ENCODE data around the gene MGARP.
"Not testable (repeated sequence)": the region's sequence is repeated elsewhere in the genome, so short reads cannot be mapped to it uniquely, and the experiment has no call there.

The MGARP gene

DNA sequence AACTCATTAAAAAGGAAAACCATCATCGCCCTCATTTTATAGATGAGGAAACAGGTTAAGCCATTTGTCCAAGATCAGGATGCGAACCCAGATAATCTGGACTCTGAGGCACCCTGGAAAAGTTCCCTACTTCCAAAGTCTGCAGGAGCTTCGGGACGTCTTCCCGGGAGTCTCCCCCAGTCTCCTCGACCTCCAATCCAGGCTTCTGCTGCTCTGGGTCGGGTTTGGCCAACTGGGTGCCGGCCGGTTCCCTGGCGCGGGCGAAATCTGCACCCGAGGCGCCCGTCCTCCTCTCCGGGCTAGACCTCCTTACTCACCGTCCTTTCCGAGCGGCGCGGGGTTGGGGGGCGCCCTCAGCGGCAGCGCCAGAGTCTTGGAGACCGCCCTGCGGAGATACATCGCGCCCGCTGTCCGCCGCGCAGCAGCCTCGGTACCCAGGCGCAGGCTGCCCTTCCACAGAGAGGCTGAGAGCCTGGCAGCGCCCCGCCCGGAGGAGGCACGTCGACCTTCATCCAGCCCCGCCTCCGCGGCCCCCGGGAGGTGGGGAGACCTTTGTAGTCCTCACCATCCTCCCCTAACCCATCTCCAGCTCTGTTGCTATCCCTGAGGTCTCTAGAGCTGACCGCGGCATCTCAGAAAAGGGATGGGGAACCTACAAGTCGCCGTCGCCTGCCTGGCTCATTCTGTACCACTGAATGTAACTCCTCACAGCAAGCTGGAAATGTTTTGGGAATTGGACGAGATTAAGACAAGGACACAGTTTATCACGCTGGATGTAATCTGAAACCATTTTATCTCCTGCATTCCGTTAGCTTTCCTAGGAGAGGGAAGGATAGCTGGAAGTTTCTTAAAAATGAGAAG is at the start of gene MGARP:
TSS of gene MGARP (minus strand) at position 466 of the 861 bp plus-strand sequence. CDS start at position 399, 67 bp downstream.
- peaks cover 7 to 9% of the 10 kb centered on the region in 2 donors for H3K36me3 Mint-ChIP-seq
- H3K27ac Mint-ChIP-seq: peak within 1 kb of the TSS; percentile 33
- H3K4me3 Mint-ChIP-seq: peak within 1 kb of the TSS; percentile 84 to 93
- peaks cover 4 to 6% of the 10 kb centered on the region in 2 donors for H3K9me3 Mint-ChIP-seq
- H3K4me1 Mint-ChIP-seq: peaks cover 14 to 21% of the 10 kb centered on the region in 2 donors
- H3K27me3 Mint-ChIP-seq: peaks cover 27 to 30% of the 10 kb centered on the region in 2 donors
- ATAC-seq (replicated peaks) (peak; percentile 81 to 90), DNase-seq (peak; percentile 25)

GRCh38 chr4:139329665-139330200 is 49.7 kb upstream of the MGARP start:
- no peak for ATAC-seq (replicated peaks)
- DNase-seq: no peak
- no peaks in the 10 kb centered on the region for H3K9me3 Mint-ChIP-seq
- H3K27ac Mint-ChIP-seq: peak overlapping the region; percentile 25
- no peaks in the 10 kb centered on the region for H3K27me3 Mint-ChIP-seq
- peaks cover 18 to 34% of the 10 kb centered on the region in 2 donors for H3K36me3 Mint-ChIP-seq
- H3K4me3 Mint-ChIP-seq: no peak overlapping the region
- peaks cover 14 to 27% of the 10 kb centered on the region in 2 donors for H3K4me1 Mint-ChIP-seq

- H3K9me3 Mint-ChIP-seq: peaks cover 0 to 1% of the 10 kb centered on the region in 2 donors
- no peak overlapping the region for H3K4me3 Mint-ChIP-seq
- DNase-seq (no peak), ATAC-seq (replicated peaks) (no peak)
- peaks cover 20 to 48% of the 10 kb centered on the region in 2 donors for H3K36me3 Mint-ChIP-seq
- H3K27me3 Mint-ChIP-seq: no peaks in the 10 kb centered on the region
- no peak overlapping the region for H3K27ac Mint-ChIP-seq
- H3K4me1 Mint-ChIP-seq: peaks cover 23 to 52% of the 10 kb centered on the region in 2 donors
Observed at GRCh38 chr4:139324620-139325019, 44.6 kb upstream of the MGARP start.

- DNase-seq; H3K4me3 Mint-ChIP-seq; H3K9me3 Mint-ChIP-seq; H3K27ac Mint-ChIP-seq; H3K27me3 Mint-ChIP-seq; ATAC-seq (replicated peaks): not testable (repeated sequence)
- Mint-ChIP-seq H3K4me1 (peaks cover 22 to 50% of the 10 kb centered on the region in 2 donors), H3K36me3 (peaks cover 10 to 33% of the 10 kb centered on the region in 2 donors)
Observed at GRCh38 chr4:139322541-139322940, 42.5 kb upstream of the MGARP start.

DNA sequence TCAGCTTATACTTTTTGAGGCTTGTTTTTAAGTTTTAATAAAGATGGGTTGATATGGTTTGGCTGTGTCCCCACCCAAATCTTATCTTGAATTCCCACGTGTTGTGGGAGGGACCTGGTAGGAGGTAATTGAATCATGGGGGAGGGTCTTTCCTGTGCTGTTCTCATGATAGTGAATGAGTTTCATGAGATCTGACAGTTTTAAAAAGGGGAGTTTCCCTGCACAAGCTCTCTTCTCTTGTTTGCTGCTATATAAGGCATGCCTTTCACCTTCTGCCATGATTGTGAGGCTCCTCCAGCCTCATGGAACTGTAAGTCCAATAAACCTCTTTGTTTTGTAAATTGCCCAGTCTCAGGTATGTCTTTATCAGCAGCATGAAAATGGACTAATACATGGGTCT is 42.0 kb upstream of the MGARP start:
- not testable (repeated sequence) for H3K4me3 Mint-ChIP-seq; H3K27ac Mint-ChIP-seq; H3K27me3 Mint-ChIP-seq; DNase-seq; H3K9me3 Mint-ChIP-seq; ATAC-seq (replicated peaks)
- Mint-ChIP-seq H3K4me1 (peaks cover 26 to 54% of the 10 kb centered on the region in 2 donors), H3K36me3 (peaks cover 13 to 33% of the 10 kb centered on the region in 2 donors)

DNA sequence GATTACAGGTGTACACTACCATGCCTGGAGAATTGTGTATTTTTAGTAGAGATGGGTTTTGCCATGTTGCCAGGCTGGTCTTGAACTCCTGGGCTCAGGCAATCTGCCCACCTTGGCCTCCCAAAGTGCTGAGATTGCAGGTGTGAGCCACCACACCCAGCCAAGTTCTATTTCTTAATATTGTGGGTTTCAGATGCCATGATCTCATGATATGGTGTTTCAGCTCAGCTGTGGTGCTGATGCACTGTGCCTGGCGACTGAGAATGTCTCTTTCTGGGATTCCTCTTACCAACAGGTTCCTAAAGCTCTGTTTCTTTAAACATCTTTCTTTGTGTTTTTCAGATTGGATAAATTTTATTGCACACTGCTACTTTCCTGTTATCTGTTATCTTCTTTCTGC is 39.5 kb upstream of the MGARP start:
- no peak overlapping the region for H3K4me3 Mint-ChIP-seq
- no peak for DNase-seq
- peaks cover 6 to 7% of the 10 kb centered on the region in 2 donors for H3K9me3 Mint-ChIP-seq
- no peaks in the 10 kb centered on the region for H3K27me3 Mint-ChIP-seq
- peak overlapping the region; percentile 47 for H3K27ac Mint-ChIP-seq
- peaks cover 43 to 71% of the 10 kb centered on the region in 2 donors for H3K4me1 Mint-ChIP-seq
- H3K36me3 Mint-ChIP-seq: peaks cover 20 to 51% of the 10 kb centered on the region in 2 donors
- no peak for ATAC-seq (replicated peaks)

DNA sequence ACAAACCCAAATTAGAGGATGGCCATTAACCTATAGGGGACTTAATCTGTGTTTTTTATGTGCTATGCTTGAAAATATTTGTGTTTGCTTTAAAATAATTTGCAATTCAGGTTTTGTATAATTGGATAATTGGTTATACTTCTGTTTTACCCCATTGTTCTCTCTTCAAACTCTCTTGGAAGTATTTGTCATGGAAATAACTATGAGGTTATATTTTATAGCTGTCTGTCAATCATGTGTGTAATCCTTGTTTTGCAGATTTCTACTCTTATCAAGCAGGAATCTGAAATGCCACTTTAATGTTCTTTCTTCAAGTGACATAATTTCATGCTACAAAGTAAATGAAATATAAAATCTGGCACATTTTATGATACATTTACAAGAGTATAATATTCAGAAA is 37.6 kb upstream of the MGARP start:
- no peak overlapping the region for H3K27ac Mint-ChIP-seq
- H3K4me1 Mint-ChIP-seq: peaks cover 44 to 76% of the 10 kb centered on the region in 2 donors
- no peak for ATAC-seq (replicated peaks)
- H3K36me3 Mint-ChIP-seq: peaks cover 20 to 54% of the 10 kb centered on the region in 2 donors
- H3K9me3 Mint-ChIP-seq: peaks cover 6 to 7% of the 10 kb centered on the region in 2 donors
- H3K27me3 Mint-ChIP-seq: no peaks in the 10 kb centered on the region
- no peak overlapping the region for H3K4me3 Mint-ChIP-seq
- DNase-seq: no peak

- H3K4me1 Mint-ChIP-seq: peaks cover 44 to 76% of the 10 kb centered on the region in 2 donors
- DNase-seq: no peak
- peaks cover 4 to 7% of the 10 kb centered on the region in 2 donors for H3K9me3 Mint-ChIP-seq
- H3K27me3 Mint-ChIP-seq: no peaks in the 10 kb centered on the region
- H3K36me3 Mint-ChIP-seq: peaks cover 13 to 49% of the 10 kb centered on the region in 2 donors
- H3K27ac Mint-ChIP-seq: peak overlapping the region; percentile 7
- no peak for ATAC-seq (replicated peaks)
- peak overlapping the region in 1 of 2 donors; percentile 15 for H3K4me3 Mint-ChIP-seq
Observed at GRCh38 chr4:139316733-139317132, 36.7 kb upstream of the MGARP start.

GRCh38 chr4:139315221-139315675 is 35.2 kb upstream of the MGARP start:
- peaks cover 13 to 41% of the 10 kb centered on the region in 2 donors for H3K36me3 Mint-ChIP-seq
- H3K27me3 Mint-ChIP-seq: no peaks in the 10 kb centered on the region
- DNase-seq (no peak), ATAC-seq (replicated peaks) (peak; percentile 75 to 87)
- peaks cover 48 to 74% of the 10 kb centered on the region in 2 donors for H3K4me1 Mint-ChIP-seq
- H3K4me3 Mint-ChIP-seq: peak overlapping the region; percentile 39 to 51
- peaks cover 4 to 7% of the 10 kb centered on the region in 2 donors for H3K9me3 Mint-ChIP-seq
- peak overlapping the region; percentile 90 for H3K27ac Mint-ChIP-seq

DNA sequence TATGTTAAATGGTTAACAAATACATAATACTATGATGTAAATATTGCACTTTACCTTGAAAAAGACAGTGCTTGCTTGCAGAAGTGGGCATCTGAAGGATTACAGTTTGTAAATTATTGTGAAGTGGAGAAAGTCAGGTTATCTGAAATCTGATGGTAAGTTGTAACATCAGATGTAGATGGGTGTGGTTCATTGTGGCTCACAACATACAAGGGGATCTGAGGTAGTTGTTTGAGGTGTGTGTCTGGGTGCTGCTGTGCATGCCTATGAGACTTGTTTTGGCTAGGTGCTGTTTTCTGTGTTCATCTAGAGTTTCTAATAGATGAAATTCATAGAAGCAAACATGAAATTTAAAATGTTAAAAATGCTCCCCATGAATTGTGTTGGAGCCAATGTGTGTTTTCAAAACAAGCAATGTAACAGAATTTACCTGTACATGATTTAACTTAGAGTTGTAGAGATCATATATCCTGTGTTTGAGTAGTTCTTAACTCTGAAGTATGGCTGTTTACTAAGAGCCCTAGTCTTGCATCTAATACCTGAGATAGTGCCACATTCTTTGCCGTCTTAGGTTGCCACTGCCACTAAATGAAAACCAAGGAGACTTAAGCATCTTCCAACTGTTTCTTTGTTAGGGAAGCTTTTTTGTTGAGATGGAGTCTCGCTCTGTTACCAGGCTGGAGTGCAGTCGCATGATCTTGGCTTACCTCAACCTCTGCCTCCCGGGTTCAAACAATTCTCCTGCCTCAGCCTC is 34.2 kb upstream of the MGARP start:
- H3K27me3 Mint-ChIP-seq: no peaks in the 10 kb centered on the region
- peak overlapping the region; percentile 90 for H3K27ac Mint-ChIP-seq
- H3K36me3 Mint-ChIP-seq: peaks cover 16 to 38% of the 10 kb centered on the region in 2 donors
- peaks cover 4 to 7% of the 10 kb centered on the region in 2 donors for H3K9me3 Mint-ChIP-seq
- H3K4me1 Mint-ChIP-seq: peaks cover 46 to 73% of the 10 kb centered on the region in 2 donors
- peak overlapping the region; percentile 33 to 56 for H3K4me3 Mint-ChIP-seq
- no peak for ATAC-seq (replicated peaks)
- no peak for DNase-seq

DNA sequence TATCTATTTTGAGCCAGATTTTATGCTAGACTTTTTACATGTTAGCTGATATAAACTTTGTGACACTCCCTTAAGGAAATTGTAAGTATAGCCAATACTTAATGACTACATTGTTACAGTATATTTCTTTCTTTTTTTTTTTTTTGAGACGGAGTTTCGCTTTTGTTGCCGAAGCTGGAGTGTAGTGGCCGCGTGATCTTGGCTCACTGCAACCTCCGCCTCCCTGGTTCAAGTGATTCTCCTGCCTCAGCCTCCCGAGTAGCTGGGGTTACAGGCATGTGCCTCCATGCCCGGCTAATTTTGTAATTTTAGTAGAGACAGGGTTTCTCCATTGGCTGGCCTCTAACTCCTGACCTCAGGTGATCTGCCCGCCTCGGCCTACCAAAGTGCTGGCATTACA is 33.4 kb upstream of the MGARP start:
- Mint-ChIP-seq H3K4me1 (peaks cover 47 to 77% of the 10 kb centered on the region in 2 donors), H3K36me3 (peaks cover 16 to 41% of the 10 kb centered on the region in 2 donors), H3K4me3 (peak overlapping the region; percentile 10 to 25), H3K27ac (peak overlapping the region; percentile 62)
- H3K27me3 Mint-ChIP-seq; ATAC-seq (replicated peaks); DNase-seq; H3K9me3 Mint-ChIP-seq: not testable (repeated sequence)

GRCh38 chr4:139312552-139313332 is 32.7 kb upstream of the MGARP start:
- Mint-ChIP-seq H3K4me3 (no peak overlapping the region), H3K4me1 (peaks cover 47 to 80% of the 10 kb centered on the region in 2 donors), H3K36me3 (peaks cover 16 to 41% of the 10 kb centered on the region in 2 donors), H3K9me3 (peaks cover 4 to 7% of the 10 kb centered on the region in 2 donors), H3K27me3 (no peaks in the 10 kb centered on the region), H3K27ac (peak overlapping the region; percentile 47)
- no peak for DNase-seq
- peak; percentile 52 to 62 for ATAC-seq (replicated peaks)

- H3K27ac Mint-ChIP-seq: no peak overlapping the region
- ATAC-seq (replicated peaks) (no peak), DNase-seq (no peak)
- no peaks in the 10 kb centered on the region for H3K27me3 Mint-ChIP-seq
- H3K4me1 Mint-ChIP-seq: peaks cover 41 to 82% of the 10 kb centered on the region in 2 donors
- no peak overlapping the region for H3K4me3 Mint-ChIP-seq
- peaks cover 12 to 40% of the 10 kb centered on the region in 2 donors for H3K36me3 Mint-ChIP-seq
- H3K9me3 Mint-ChIP-seq: peaks cover 4 to 7% of the 10 kb centered on the region in 2 donors
Observed at GRCh38 chr4:139311909-139312308, 31.9 kb upstream of the MGARP start.
